GM18520 (cell line): ENCODE data around the gene ASB6.
"Not testable (repeated sequence)": the region's sequence is repeated elsewhere in the genome, so short reads cannot be mapped to it uniquely, and the experiment has no call there.

Experiments
- ATAC-seq: cut with Tn5 transposase; IDR thresholded peaks from one replicate; pipeline ENCODE4 v1.9.1; 2021; ENCODE audit not compliant: unreplicated experiment

Gene ASB6

GRCh38 chr9:129667850-129668249, 25.9 kb upstream of the ASB6 start:
- ATAC-seq = no peak

GRCh38 chr9:129667378-129667777, 25.4 kb upstream of the ASB6 start:
- ATAC-seq = no peak

- no peak for ATAC-seq
Measured at GRCh38 chr9:129666575-129666974, 24.6 kb upstream of the ASB6 start.

GRCh38 chr9:129665814-129666520, 24.0 kb upstream of the ASB6 start:
- ATAC-seq = no peak

- no peak for ATAC-seq
Measured at GRCh38 chr9:129665389-129665775, 23.4 kb upstream of the ASB6 start, which contains the start of gene PRRX2. TSS of gene PRRX2 (plus strand) at chr9:129665647. CDS start at chr9:129665868, 221 bp downstream.

- no peak for ATAC-seq
Measured at GRCh38 chr9:129664746-129665388, 22.9 kb upstream of the ASB6 start.

- not testable (repeated sequence) for ATAC-seq
Measured at GRCh38 chr9:129662239-129662638, 20.3 kb upstream of the ASB6 start.

GRCh38 chr9:129661029-129661428, 19.1 kb upstream of the ASB6 start:
- ATAC-seq = no peak

GRCh38 chr9:129656795-129657390, 14.9 kb upstream of the ASB6 start:
- ATAC-seq = no peak

GRCh38 chr9:129655696-129656095, 13.7 kb upstream of the ASB6 start:
- ATAC-seq = no peak

- no peak for ATAC-seq
Measured at GRCh38 chr9:129655154-129655553, 13.2 kb upstream of the ASB6 start.

- no peak for ATAC-seq
Measured at GRCh38 chr9:129654554-129655040, 12.6 kb upstream of the ASB6 start.

GRCh38 chr9:129653823-129654553, 12.0 kb upstream of the ASB6 start:
- no peak for ATAC-seq

GRCh38 chr9:129650680-129651235, 8.8 kb upstream of the ASB6 start:
- ATAC-seq = no peak

- ATAC-seq = no peak
Measured at GRCh38 chr9:129649726-129650679, 8.1 kb upstream of the ASB6 start.

GRCh38 chr9:129648764-129649115, 6.8 kb upstream of the ASB6 start:
- ATAC-seq = no peak

GRCh38 chr9:129648092-129648763, 6.3 kb upstream of the ASB6 start:
- no peak for ATAC-seq

- no peak for ATAC-seq
Measured at GRCh38 chr9:129647635-129648034, 5.7 kb upstream of the ASB6 start.

- no peak for ATAC-seq
Measured at GRCh38 chr9:129646654-129647053, 4.7 kb upstream of the ASB6 start.

GRCh38 chr9:129646252-129646651, 4.3 kb upstream of the ASB6 start:
- no peak for ATAC-seq
